Measurements from ENCODE around the gene PRKCA. TPM values are rescaled to one million over a fixed set of nuclear protein-coding genes. Genes with fewer than 3 reads are reported as not detected.

PRKCA gene
- total and polyA plus RNA-seq, 9 of the 15 experiments (the other 6 are each of a cell fraction or from before 2014, with no cell fraction given): 3.2 to 33.0 (median 17.8) TPM

DNA sequence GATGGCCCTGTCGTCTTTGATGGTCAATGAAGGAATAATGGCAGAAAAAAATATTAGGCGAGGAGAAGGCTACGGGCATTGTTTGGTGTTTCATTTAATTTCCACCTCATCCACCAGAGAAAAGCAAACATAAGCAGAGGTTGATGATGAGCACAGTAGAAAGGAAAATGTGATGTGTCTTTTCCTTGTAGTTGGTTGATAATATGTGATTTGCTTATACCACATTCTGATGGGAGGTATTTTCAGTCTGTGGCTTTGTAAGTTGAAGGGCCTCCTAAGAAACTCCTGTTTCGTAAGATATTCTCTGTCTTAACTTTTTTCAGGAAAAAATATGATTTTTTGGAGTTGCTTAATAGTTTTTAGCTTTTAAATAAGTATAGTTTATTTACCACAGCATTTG lies 215.7 kb downstream of the PRKCA start:
- DNase-seq (ENCODE audit: extremely low read depth in 1 of 4, low spot score in 3 of 4) (no peak), ATAC-seq (no peak), FAIRE-seq (no peak)
- H3K27ac ChIP-seq (ENCODE audit: extremely low read depth, low read depth, low read length): no peak overlapping the region
- H3K9me3 ChIP-seq (replicated peaks; ENCODE audit: control insufficient read depth, insufficient read depth, low read depth, low read length): no peaks in the 10 kb centered on the region
- TF ChIP-seq, protein P1, sequence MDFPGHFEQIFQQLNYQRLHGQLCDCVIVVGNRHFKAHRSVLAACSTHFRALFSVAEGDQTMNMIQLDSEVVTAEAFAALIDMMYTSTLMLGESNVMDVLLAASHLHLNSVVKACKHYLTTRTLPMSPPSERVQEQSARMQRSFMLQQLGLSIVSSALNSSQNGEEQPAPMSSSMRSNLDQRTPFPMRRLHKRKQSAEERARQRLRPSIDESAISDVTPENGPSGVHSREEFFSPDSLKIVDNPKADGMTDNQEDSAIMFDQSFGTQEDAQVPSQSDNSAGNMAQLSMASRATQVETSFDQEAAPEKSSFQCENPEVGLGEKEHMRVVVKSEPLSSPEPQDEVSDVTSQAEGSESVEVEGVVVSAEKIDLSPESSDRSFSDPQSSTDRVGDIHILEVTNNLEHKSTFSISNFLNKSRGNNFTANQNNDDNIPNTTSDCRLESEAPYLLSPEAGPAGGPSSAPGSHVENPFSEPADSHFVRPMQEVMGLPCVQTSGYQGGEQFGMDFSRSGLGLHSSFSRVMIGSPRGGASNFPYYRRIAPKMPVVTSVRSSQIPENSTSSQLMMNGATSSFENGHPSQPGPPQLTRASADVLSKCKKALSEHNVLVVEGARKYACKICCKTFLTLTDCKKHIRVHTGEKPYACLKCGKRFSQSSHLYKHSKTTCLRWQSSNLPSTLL (IDR thresholded peaks at IDR 0.05): no peak
- TF ChIP-seq, protein P2, sequence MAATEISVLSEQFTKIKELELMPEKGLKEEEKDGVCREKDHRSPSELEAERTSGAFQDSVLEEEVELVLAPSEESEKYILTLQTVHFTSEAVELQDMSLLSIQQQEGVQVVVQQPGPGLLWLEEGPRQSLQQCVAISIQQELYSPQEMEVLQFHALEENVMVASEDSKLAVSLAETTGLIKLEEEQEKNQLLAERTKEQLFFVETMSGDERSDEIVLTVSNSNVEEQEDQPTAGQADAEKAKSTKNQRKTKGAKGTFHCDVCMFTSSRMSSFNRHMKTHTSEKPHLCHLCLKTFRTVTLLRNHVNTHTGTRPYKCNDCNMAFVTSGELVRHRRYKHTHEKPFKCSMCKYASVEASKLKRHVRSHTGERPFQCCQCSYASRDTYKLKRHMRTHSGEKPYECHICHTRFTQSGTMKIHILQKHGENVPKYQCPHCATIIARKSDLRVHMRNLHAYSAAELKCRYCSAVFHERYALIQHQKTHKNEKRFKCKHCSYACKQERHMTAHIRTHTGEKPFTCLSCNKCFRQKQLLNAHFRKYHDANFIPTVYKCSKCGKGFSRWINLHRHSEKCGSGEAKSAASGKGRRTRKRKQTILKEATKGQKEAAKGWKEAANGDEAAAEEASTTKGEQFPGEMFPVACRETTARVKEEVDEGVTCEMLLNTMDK (IDR thresholded peaks at IDR 0.05; ENCODE audit: borderline replicate concordance, insufficient read depth, low read depth, low read length, poor library complexity, severe bottlenecking): no peak
- no peak for TF ChIP-seq SNIP1 (IDR thresholded peaks at IDR 0.05; ENCODE audit: low read depth)
- TF ChIP-seq HNRNPLL (IDR thresholded peaks at IDR 0.05; ENCODE audit: low read depth, low read length, poor library complexity, severe bottlenecking): no peak
- no peak for TF ChIP-seq EWSR1 (IDR thresholded peaks at IDR 0.05; ENCODE audit: borderline replicate concordance, low read depth, partially characterized antibody)
- TF ChIP-seq ZNF695 (CRISPR knock-in tag; IDR thresholded peaks at IDR 0.05): no peak
- TF ChIP-seq, protein P3, sequence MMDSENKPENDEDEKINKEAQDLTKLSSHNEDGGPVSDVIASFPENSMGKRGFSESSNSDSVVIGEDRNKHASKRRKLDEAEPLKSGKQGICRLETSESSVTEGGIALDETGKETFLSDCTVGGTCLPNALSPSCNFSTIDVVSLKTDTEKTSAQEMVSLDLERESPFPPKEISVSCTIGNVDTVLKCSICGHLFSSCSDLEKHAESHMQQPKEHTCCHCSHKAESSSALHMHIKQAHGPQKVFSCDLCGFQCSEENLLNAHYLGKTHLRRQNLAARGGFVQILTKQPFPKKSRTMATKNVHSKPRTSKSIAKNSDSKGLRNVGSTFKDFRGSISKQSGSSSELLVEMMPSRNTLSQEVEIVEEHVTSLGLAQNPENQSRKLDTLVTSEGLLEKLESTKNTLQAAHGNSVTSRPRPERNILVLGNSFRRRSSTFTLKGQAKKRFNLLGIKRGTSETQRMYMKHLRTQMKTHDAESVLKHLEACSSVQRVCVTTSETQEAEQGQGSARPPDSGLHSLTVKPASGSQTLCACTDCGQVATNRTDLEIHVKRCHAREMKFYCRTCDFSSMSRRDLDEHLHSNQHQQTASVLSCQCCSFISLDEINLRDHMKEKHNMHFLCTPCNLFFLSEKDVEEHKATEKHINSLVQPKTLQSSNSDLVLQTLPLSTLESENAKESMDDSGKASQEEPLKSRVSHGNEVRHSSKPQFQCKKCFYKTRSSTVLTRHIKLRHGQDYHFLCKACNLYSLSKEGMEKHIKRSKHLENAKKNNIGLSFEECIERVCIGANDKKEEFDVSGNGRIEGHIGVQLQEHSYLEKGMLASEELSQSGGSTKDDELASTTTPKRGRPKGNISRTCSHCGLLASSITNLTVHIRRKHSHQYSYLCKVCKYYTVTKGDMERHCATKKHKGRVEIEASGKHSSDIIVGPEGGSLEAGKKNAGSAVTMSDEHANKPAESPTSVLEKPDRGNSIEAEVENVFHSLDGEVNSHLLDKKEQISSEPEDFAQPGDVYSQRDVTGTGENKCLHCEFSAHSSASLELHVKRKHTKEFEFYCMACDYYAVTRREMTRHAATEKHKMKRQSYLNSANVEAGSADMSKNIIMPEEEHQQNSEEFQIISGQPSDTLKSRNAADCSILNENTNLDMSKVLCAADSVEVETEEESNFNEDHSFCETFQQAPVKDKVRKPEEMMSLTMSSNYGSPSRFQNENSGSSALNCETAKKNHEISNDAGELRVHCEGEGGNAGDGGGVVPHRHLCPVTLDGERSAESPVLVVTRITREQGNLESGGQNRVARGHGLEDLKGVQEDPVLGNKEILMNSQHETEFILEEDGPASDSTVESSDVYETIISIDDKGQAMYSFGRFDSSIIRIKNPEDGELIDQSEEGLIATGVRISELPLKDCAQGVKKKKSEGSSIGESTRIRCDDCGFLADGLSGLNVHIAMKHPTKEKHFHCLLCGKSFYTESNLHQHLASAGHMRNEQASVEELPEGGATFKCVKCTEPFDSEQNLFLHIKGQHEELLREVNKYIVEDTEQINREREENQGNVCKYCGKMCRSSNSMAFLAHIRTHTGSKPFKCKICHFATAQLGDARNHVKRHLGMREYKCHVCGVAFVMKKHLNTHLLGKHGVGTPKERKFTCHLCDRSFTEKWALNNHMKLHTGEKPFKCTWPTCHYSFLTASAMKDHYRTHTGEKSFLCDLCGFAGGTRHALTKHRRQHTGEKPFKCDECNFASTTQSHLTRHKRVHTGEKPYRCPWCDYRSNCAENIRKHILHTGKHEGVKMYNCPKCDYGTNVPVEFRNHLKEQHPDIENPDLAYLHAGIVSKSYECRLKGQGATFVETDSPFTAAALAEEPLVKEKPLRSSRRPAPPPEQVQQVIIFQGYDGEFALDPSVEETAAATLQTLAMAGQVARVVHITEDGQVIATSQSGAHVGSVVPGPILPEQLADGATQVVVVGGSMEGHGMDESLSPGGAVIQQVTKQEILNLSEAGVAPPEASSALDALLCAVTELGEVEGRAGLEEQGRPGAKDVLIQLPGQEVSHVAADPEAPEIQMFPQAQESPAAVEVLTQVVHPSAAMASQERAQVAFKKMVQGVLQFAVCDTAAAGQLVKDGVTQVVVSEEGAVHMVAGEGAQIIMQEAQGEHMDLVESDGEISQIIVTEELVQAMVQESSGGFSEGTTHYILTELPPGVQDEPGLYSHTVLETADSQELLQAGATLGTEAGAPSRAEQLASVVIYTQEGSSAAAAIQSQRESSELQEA (IDR thresholded peaks at IDR 0.05; ENCODE audit: low read depth): no peak
- TF ChIP-seq SIRT6 (IDR thresholded peaks at IDR 0.05; ENCODE audit: low read depth, low read length): no peak
- no peak for TF ChIP-seq RBBP5 (IDR thresholded peaks at IDR 0.05; ENCODE audit: borderline replicate concordance, insufficient read depth, low read length, poor library complexity, severe bottlenecking)
- BruUV-seq (replicated peaks): no TSS peak
- H3K4me1 ChIP-seq (replicated peaks in 1 of 2; ENCODE audit: control insufficient read depth in 2 of 2, insufficient read depth in 2 of 2, low read length in 2 of 2): no peaks in the 10 kb centered on the region
- WGBS (ENCODE audit: insufficient coverage, low coverage, missing lambda C conversion rate): 67% methylated on average over 4 of the region's 4 CpGs
- no peak overlapping the region for H3K4me2 ChIP-seq (ENCODE audit: insufficient read depth, low read length)
- no peak overlapping the region for H3K4me3 ChIP-seq
- H3K36me3 ChIP-seq (ENCODE audit: control insufficient read depth, insufficient read depth, low read length): 0 out of 3 replicates have a peak, but pooled peaks cover 6% of the 10 kb centered on the region
- intact Hi-C loops (cut with micrococcal nuclease) (no loop called here), in situ Hi-C loops (cut with MboI) (no loop called here)
- H2AFZ ChIP-seq (ENCODE audit: low read depth, low read length): no peak overlapping the region
- ChIA-PET CTCF (ENCODE audit: low intra/inter-chr PET ratio) (no interaction called here), POLR2A (no interaction called here)
- no peak overlapping the region for H3K9ac ChIP-seq (ENCODE audit: insufficient read depth in 1 of 2, low read depth in 2 of 2, low read length in 2 of 2)
- no peaks in the 10 kb centered on the region for H4K20me1 ChIP-seq (replicated peaks; ENCODE audit: control insufficient read depth, insufficient read depth, low read length)
- H3K27me3 ChIP-seq (ENCODE audit: control insufficient read depth in 2 of 2, insufficient read depth in 2 of 2, low read length in 2 of 2): no peaks in the 10 kb centered on the region
- H3K79me2 ChIP-seq (ENCODE audit: control insufficient read depth, insufficient read depth, low read length): no peaks in the 10 kb centered on the region
- no peaks in the 10 kb centered on the region for H3K9me1 ChIP-seq (ENCODE audit: control insufficient read depth, insufficient read depth, low read length)

All from K562 (cell line).